Osteocyte (in vitro differentiated cells): ENCODE data around the gene SNW1. TPM values are rescaled to one million over a fixed set of nuclear protein-coding genes. Genes with fewer than 3 reads are reported as not detected.
"Not testable (repeated sequence)": the region's sequence is repeated elsewhere in the genome, so short reads cannot be mapped to it uniquely, and the experiment has no call there.

ENCODE experiments used
- DNase-seq: peaks from one replicate; pipeline ENCODE4 v3.0.0; 2021; ENCODE audit warnings: mixed read lengths; ENCODE audit not compliant: unreplicated experiment; ENCODE audit errors: extremely low spot score
- H3K27ac Mint-ChIP-seq: one replicate; pipeline ENCODE4 v1.8.0; 2021; ENCODE audit warnings: mild to moderate bottlenecking, mixed read lengths; ENCODE audit not compliant: unreplicated experiment
- H3K27me3 Mint-ChIP-seq: one replicate; pipeline ENCODE4 v1.8.0; 2021; ENCODE audit warnings: mixed read lengths; ENCODE audit not compliant: unreplicated experiment
- H3K36me3 Mint-ChIP-seq: one replicate; pipeline ENCODE4 v1.8.0; 2021; ENCODE audit warnings: mixed read lengths; ENCODE audit not compliant: unreplicated experiment
- H3K4me1 Mint-ChIP-seq: one replicate; pipeline ENCODE4 v1.8.0; 2021; ENCODE audit warnings: mixed read lengths; ENCODE audit not compliant: unreplicated experiment
- H3K4me3 Mint-ChIP-seq: one replicate; pipeline ENCODE4 v1.8.0; 2021; ENCODE audit warnings: mild to moderate bottlenecking, moderate library complexity, mixed read lengths; ENCODE audit not compliant: unreplicated experiment
- H3K9me3 Mint-ChIP-seq: one replicate; pipeline ENCODE4 v1.8.0; 2021; ENCODE audit warnings: mixed read lengths; ENCODE audit not compliant: unreplicated experiment
- CTCF ChIP-seq: fragments of 200-600 bp; sonication (generic); IDR thresholded peaks from 2 replicates; pipeline ENCODE4 v1.5.0; 2021; ENCODE audit warnings: antibody characterized with exemption, mild to moderate bottlenecking, moderate library complexity
- total RNA-seq: library from RNA; stranded (reverse); gene quantifications from 2 replicates; pipeline ENCODE4 v1.2.1, GENCODE V29; 2021

SNW1 gene
- total RNA-seq, 1 donor from 2014 or later = 101 TPM

GRCh38 chr14:77763316-77763715 is 2.4 kb upstream of the SNW1 start:
- peaks cover 30% of the 10 kb centered on the region for H3K4me1 Mint-ChIP-seq
- no peaks in the 10 kb centered on the region for H3K27me3 Mint-ChIP-seq
- no peak overlapping the region for H3K4me3 Mint-ChIP-seq

GRCh38 chr14:77761205-77761931 is 412 bp upstream of the SNW1 start:
- no peaks in the 10 kb centered on the region for H3K9me3 Mint-ChIP-seq
- no peaks in the 10 kb centered on the region for H3K27me3 Mint-ChIP-seq
- peak overlapping the region; percentile 99 for H3K27ac Mint-ChIP-seq
- H3K4me3 Mint-ChIP-seq = peak overlapping the region; percentile 98
- peak; percentile 29 for TF ChIP-seq CTCF
- H3K4me1 Mint-ChIP-seq = peaks cover 36% of the 10 kb centered on the region
- no peak for DNase-seq
- H3K36me3 Mint-ChIP-seq = peaks cover 4% of the 10 kb centered on the region

More at GRCh38 chr14:77763316-77763715, 2.4 kb upstream of the SNW1 start:
- Mint-ChIP-seq H3K9me3 (no peaks in the 10 kb centered on the region), H3K27ac (no peak overlapping the region), H3K36me3 (peaks cover 6% of the 10 kb centered on the region)
- no peak for DNase-seq
- no peak for TF ChIP-seq CTCF

- Mint-ChIP-seq H3K27me3 (no peaks in the 10 kb centered on the region), H3K4me1 (peaks cover 4% of the 10 kb centered on the region), H3K9me3 (no peaks in the 10 kb centered on the region), H3K36me3 (peaks cover 36% of the 10 kb centered on the region), H3K27ac (no peak overlapping the region), H3K4me3 (no peak overlapping the region)
- no peak for TF ChIP-seq CTCF
- no peak for DNase-seq
Observed at GRCh38 chr14:77752799-77753516, 8.0 kb downstream of the SNW1 start.

- Mint-ChIP-seq H3K9me3 (no peaks in the 10 kb centered on the region), H3K27me3 (no peaks in the 10 kb centered on the region), H3K36me3 (peaks cover 38% of the 10 kb centered on the region), H3K4me1 (no peaks in the 10 kb centered on the region), H3K4me3 (no peak overlapping the region), H3K27ac (no peak overlapping the region)
- no peak for DNase-seq
- TF ChIP-seq CTCF = no peak
Observed at GRCh38 chr14:77752266-77752665, 8.7 kb downstream of the SNW1 start.

- not testable (repeated sequence) for H3K4me3 Mint-ChIP-seq, H3K9me3 Mint-ChIP-seq, DNase-seq, H3K27me3 Mint-ChIP-seq, H3K4me1 Mint-ChIP-seq, H3K27ac Mint-ChIP-seq
- peaks cover 44% of the 10 kb centered on the region for H3K36me3 Mint-ChIP-seq
Observed at GRCh38 chr14:77747425-77747824, 13.5 kb downstream of the SNW1 start.
